ENCODE measurements around the gene ATL3.

The ATL3 gene

DNA sequence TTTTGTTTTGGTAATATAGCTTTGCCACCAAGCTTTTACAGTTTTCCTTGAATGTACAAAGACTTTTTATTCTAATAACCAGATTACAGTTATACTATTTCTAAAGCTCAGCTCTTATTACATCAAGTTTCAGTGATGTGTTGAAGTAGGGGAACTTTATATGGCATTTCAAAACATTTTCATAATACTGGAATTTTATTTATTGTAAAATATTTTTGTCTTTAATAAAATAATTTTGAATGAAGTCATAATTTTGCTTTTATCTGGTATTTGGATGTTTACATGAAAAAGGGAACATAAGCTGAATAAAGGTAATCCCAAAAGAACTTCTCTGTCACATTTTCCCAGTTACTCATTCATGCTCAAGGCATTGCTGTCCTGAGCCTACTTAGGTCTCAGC lies 44.9 kb upstream of the ATL3 start:
- H3K79me2 ChIP-seq (ENCODE audit: low read length): peaks cover 7% of the 10 kb centered on the region; the same call in 1 of the 2 replicates

DNA sequence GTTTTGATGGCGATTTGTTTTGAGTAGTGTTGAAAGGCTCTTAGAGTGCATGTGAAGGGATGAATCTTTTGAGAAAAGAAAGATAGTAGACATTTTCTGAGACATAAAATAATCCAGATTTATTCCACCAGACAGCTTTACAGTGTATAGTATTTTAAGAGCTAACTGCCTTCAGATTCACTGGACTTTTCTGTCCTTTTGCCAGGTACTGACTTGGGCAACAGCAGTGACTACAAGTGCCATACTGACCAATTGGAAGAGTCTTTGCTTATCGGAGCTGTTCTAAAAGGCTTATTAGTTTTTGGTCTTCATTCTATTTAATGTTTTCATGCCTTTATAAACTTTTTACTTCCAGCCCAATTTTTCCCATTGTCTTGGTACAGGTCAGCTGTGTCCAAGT lies 42.6 kb upstream of the ATL3 start:
- no peak overlapping the region for H3K4me2 ChIP-seq (ENCODE audit: low read length)
- TF ChIP-seq, protein P1, sequence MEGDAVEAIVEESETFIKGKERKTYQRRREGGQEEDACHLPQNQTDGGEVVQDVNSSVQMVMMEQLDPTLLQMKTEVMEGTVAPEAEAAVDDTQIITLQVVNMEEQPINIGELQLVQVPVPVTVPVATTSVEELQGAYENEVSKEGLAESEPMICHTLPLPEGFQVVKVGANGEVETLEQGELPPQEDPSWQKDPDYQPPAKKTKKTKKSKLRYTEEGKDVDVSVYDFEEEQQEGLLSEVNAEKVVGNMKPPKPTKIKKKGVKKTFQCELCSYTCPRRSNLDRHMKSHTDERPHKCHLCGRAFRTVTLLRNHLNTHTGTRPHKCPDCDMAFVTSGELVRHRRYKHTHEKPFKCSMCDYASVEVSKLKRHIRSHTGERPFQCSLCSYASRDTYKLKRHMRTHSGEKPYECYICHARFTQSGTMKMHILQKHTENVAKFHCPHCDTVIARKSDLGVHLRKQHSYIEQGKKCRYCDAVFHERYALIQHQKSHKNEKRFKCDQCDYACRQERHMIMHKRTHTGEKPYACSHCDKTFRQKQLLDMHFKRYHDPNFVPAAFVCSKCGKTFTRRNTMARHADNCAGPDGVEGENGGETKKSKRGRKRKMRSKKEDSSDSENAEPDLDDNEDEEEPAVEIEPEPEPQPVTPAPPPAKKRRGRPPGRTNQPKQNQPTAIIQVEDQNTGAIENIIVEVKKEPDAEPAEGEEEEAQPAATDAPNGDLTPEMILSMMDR (IDR thresholded peaks at IDR 0.05; ENCODE audit: low read depth, low read length): no peak
- TF ChIP-seq EZH2phosphoT487 (IDR thresholded peaks at IDR 0.05; ENCODE audit: low read depth): no peak
- H3K9ac ChIP-seq (ENCODE audit: low read length): no peak overlapping the region
- no peaks in the 10 kb centered on the region for H3K4me1 ChIP-seq (ENCODE audit: low read length)
- H3K36me3 ChIP-seq (replicated peaks; ENCODE audit: low read depth, low read length): no peaks in the 10 kb centered on the region
- no peak overlapping the region for H3K27ac ChIP-seq (ENCODE audit: low read length)
- no peak overlapping the region for H2AFZ ChIP-seq (ENCODE audit: low read depth, low read length)
- H3K4me3 ChIP-seq (ENCODE audit: low read length): no peak overlapping the region
- no peaks in the 10 kb centered on the region for H3K9me3 ChIP-seq (ENCODE audit: insufficient read depth, low read length)
- H3K27me3 ChIP-seq (ENCODE audit: low read depth, low read length): no peaks in the 10 kb centered on the region
- peaks cover 10% of the 10 kb centered on the region for H3K79me2 ChIP-seq (ENCODE audit: low read length)
- H4K20me1 ChIP-seq (ENCODE audit: insufficient read depth, low read length): peaks cover 21% of the 10 kb centered on the region; the same call in 1 of the 2 replicates

More for the DNA sequence above, 44.9 kb upstream of the ATL3 start:
- H3K4me1 ChIP-seq (ENCODE audit: low read length): no peaks in the 10 kb centered on the region
- H3K27me3 ChIP-seq (ENCODE audit: low read depth, low read length): no peaks in the 10 kb centered on the region
- H3K9ac ChIP-seq (ENCODE audit: low read length): no peak overlapping the region
- TF ChIP-seq, protein P1 (IDR thresholded peaks at IDR 0.05; ENCODE audit: low read depth, low read length): no peak
- no peak for TF ChIP-seq EZH2phosphoT487 (IDR thresholded peaks at IDR 0.05; ENCODE audit: low read depth)
- H3K36me3 ChIP-seq (replicated peaks; ENCODE audit: low read depth, low read length): no peaks in the 10 kb centered on the region
- peaks cover 9% of the 10 kb centered on the region; the same call in 1 of the 2 replicates for H4K20me1 ChIP-seq (ENCODE audit: insufficient read depth, low read length)
- H3K4me2 ChIP-seq (ENCODE audit: low read length): no peak overlapping the region
- no peaks in the 10 kb centered on the region for H3K9me3 ChIP-seq (ENCODE audit: insufficient read depth, low read length)
- no peak overlapping the region for H3K4me3 ChIP-seq (ENCODE audit: low read length)
- no peak overlapping the region for H3K27ac ChIP-seq (ENCODE audit: low read length)
- H2AFZ ChIP-seq (ENCODE audit: low read depth, low read length): no peak overlapping the region

DNA sequence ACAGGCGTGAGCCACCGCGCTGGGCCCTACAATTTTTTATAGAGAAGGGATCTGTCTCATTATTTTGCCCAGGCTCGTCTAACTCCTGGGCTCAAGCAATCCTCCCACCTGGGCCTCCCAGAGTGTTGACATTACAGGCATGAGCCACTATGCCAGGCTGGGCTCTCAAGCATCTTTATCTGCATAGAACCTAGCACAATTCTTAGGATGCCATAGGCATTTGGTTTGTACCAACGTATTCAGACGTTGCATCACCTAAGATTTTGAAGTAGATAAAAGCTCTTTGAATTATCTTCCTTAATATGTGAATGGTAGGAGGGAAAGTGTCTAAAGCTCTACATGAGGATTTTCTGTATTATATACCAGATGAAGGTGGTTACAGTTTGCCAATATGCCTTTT lies 40.7 kb upstream of the ATL3 start:
- Histone ChIP-seq H3K36me3 (replicated peaks; ENCODE audit: low read depth, low read length) (no peaks in the 10 kb centered on the region), H3K9me3 (ENCODE audit: insufficient read depth, low read length) (no peaks in the 10 kb centered on the region), H3K9ac (ENCODE audit: low read length) (no peak overlapping the region), H3K79me2 (ENCODE audit: low read length) (peaks cover 14% of the 10 kb centered on the region), H4K20me1 (ENCODE audit: insufficient read depth, low read length) (peaks cover 24% of the 10 kb centered on the region; the same call in 1 of the 2 replicates), H2AFZ (ENCODE audit: low read depth, low read length) (no peak overlapping the region), H3K27me3 (ENCODE audit: low read depth, low read length) (no peaks in the 10 kb centered on the region), H3K4me3 (ENCODE audit: low read length) (no peak overlapping the region), H3K4me2 (ENCODE audit: low read length) (no peak overlapping the region), H3K27ac (ENCODE audit: low read length) (no peak overlapping the region), H3K4me1 (ENCODE audit: low read length) (peaks cover 6% of the 10 kb centered on the region)
- no peak for TF ChIP-seq EZH2phosphoT487 (IDR thresholded peaks at IDR 0.05; ENCODE audit: low read depth)
- TF ChIP-seq, protein P1 (IDR thresholded peaks at IDR 0.05; ENCODE audit: low read depth, low read length): no peak

DNA sequence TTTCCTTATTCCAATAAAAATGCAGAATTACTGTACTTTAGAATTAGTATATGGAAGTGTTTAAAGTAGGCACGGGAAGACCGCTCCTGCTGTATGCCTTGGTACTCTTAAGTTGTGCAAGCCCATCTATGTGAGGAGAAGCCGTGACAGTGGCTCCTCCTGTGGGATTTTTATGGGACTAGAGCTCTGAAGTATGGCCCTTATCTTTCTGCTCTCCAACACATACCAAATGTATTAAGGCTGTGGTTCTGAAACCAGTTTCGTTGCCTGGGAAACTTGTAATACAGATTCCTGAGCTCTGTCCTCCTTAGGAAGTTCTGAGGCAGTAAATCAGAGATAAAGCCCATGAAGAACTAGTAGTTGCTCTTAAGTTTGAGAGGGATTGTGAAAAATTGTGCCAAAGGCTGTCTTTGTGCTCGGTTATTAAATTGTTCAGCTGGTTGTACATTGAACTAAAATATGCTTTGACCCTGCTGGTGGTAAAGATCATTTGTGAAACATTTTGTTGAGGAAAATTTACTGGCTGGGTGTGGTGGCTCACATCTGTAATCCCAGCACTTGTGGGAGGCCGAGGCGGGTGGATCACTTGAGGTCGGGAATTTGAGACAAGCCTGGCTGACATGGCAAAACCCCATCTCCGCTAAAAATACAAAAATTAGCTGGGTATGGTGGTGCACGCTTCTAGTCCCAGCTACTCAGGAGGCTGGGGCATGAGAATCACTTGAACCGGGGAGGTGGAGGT lies 39.5 kb upstream of the ATL3 start:
- Histone ChIP-seq H3K4me3 (ENCODE audit: low read length) (no peak overlapping the region), H3K27ac (ENCODE audit: low read length) (no peak overlapping the region), H4K20me1 (ENCODE audit: insufficient read depth, low read length) (peaks cover 24% of the 10 kb centered on the region; the same call in 1 of the 2 replicates), H2AFZ (ENCODE audit: low read depth, low read length) (no peak overlapping the region), H3K4me2 (ENCODE audit: low read length) (no peak overlapping the region), H3K9ac (ENCODE audit: low read length) (no peak overlapping the region), H3K36me3 (replicated peaks; ENCODE audit: low read depth, low read length) (no peaks in the 10 kb centered on the region), H3K79me2 (ENCODE audit: low read length) (peaks cover 14% of the 10 kb centered on the region), H3K9me3 (ENCODE audit: insufficient read depth, low read length) (no peaks in the 10 kb centered on the region), H3K4me1 (ENCODE audit: low read length) (peaks cover 6% of the 10 kb centered on the region), H3K27me3 (ENCODE audit: low read depth, low read length) (no peaks in the 10 kb centered on the region)
- TF ChIP-seq, protein P1 (IDR thresholded peaks at IDR 0.05; ENCODE audit: low read depth, low read length): no peak
- no peak for TF ChIP-seq EZH2phosphoT487 (IDR thresholded peaks at IDR 0.05; ENCODE audit: low read depth)

Data from OCI-LY3 (cell line).